8988T (cell line): ENCODE measurements around the gene USP2.

Experiments used
- DNase-seq: peaks from one replicate; pipeline ENCODE4 v3.0.0; 2011

The USP2 gene

DNA sequence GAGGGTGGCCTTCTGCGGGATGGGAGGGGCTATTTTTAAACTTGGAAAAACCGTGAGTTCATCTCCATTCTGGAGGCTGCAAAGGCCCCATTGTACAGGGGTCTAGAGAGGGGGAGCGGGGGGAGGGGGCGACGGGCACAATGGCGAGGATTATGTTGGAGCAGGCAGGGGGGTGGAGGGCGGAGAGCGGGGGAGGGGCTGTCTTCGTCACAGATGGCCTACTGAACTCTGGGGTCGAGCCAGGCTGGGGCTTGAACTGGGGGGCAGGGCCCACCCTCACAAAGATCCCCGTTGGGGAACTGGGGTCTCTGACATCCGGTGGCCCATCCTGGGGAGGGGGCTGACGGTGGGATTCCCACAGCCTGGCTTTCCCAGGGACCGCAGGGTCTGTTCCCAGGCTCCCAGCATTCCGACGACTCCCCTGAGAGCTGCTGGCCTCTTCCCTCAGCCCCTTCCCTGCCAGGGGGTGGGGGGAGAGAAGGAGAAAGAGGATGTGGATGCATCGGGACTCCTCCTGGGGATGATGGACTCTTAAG is 61.2 kb downstream of the USP2 start:
- DNase-seq = no peak

DNA sequence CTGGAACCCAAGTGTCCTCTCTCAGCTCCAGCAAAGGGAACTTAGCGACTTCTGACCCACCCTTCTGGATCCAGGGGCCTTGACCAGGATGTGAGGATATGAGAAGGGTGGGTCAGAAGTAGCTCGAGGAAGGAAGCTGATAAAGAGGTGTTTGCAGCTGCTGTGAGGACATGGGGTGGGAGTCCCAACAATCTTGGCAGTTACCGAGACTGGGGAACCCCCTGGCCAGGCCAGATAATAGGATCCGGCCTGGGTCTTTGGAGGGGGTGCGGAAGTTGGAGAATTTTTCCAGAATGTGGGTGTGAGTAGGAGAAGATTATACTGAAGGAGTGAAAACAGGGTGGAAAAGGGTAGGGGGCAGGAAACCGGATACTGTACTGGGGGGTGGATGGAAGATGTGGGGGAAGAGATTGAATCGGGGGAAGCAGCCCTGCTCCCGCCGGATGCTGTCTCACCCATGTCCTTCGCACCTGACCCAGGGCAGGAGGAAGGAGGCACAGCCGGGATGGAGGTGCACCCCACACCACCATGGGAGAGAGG is 61.7 kb downstream of the USP2 start:
- DNase-seq = no peak

DNA sequence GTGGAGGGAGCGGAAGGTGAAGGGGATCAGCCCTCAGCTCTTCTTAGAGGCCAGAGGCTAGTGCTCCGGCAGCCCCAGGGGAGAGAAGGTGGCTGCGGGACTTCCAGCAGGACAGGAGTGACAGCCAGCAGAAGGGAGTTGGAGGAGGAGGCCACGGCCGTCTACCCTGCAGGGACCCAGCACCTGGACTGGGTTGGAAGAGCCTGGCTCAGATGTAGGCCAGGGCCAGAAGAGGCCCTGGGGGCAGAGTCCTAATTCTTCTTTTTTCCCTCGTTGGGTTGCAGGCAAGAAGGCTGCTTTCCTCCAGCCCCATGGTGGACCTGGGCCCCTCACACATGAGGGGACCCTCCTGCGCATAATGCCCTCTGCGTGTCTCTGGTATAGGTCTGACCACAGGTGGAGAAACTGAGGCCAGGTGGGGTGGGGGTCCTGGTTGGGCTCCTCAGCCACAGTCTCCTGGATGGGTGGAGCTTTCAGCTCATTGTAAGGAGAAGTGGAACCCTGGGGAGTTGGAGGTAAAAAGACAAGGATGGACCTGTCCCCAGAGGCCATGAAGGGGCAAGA is 62.3 kb downstream of the USP2 start:
- no peak for DNase-seq

DNA sequence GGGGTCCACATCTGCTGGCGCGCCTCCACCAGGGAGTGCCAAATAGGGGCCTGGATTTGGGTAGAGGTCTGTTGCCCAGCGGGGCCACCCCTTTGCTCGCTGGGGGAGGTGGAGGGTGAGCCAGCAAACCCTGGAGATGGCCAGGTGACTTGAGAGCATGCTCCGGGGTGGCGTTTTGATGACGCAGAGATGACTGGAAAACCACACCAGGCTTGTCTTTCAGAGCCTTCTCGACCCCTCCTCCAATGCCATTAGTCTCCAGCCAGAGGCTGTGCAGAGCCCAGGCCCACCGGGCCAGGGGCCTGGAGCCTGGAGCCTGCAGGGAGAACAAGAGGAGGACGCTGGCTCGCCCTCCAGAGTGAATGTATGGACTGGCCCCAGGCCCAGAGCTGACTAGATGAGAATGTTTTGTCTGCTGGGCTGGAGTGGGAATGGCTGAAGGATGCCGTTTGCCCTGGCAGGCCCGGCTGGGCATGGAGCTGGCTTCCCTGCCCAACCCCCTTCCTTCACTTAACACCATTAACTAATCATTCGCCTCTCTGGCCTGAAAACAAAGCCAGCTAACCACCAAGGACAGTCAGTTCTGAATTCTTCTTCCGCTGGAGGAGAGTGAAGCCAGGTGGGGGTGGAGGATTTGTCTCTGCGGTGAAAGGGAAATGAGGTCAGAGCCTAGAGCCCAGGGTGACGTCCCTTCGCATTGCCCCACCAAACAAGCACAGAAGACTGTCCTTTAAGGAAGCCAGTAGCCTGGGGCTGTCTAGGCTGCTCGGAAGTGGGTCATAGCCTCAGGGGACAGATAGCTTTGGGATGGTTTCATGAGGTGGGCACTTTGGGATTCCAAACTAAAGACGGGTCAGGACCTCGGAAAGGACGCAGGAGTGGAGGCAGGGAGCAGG is 63.0 kb downstream of the USP2 start:
- DNase-seq = no peak

GRCh38 chr11:119317592-119318239 is 63.8 kb downstream of the USP2 start:
- no peak for DNase-seq

GRCh38 chr11:119316729-119317591 is 64.5 kb downstream of the USP2 start, which contains the start of gene MCAM:
TSS of gene MCAM (minus strand) at chr11:119317130. CDS start at chr11:119317101, 29 bp downstream.
- no peak for DNase-seq

DNA sequence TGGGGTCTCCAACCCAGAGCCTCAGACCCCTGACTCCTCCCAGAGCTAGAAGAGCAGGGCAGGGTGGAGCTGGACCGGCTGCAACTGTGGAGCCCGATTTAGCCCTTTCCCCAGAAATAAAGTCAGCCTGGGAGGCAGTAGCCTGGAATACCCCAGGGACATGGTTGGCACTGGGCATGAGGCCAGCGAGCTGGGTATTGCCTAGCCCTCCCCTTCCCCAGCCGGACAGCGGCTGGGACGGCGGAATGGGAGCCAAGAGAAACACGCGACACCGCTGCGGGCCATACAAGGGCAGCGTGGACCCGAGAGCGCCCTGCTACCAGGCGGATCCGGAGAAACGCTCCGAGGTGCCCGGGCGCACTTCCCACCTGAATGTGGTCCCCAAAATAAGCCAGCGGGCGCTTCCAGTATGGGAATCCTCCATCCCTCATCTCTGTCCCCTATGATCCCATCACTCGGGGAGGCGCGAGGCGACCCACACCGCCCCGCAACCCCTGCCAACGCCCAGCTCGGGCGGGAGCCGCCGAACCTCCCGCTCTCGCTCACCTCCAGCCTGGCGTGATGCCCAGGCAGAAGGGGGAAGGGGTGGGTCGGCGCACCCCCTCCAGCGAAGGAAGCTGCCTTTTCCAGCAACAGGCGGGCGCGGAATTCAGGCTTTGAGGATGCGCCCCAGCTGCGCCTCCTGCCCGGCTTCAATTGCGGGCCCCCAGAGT is 65.3 kb downstream of the USP2 start:
- DNase-seq = no peak

- peak; percentile 99 for DNase-seq
Measured at GRCh38 chr11:119315131-119316015, 66.1 kb downstream of the USP2 start.

- no peak for DNase-seq
Measured at GRCh38 chr11:119314726-119315125, 66.8 kb downstream of the USP2 start.

DNA sequence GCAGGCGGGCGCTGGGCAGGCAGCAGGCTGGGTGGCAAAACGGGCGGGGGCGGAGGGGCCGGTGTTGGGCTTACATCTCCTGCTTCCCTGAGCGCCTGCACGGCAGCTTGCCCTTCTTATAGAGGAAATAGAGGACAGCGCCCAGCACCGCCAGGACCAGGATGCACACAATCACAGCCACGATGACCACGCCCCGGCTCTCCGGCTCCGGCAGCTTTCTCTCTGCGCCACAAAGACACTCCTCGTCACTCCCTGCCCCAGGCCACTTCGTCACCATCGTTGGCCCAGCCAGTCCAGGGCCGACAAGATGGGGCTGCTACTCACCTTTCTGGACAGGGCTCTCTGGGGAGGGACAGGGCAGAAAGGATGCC is 70.8 kb downstream of the USP2 start:
- DNase-seq = no peak

DNA sequence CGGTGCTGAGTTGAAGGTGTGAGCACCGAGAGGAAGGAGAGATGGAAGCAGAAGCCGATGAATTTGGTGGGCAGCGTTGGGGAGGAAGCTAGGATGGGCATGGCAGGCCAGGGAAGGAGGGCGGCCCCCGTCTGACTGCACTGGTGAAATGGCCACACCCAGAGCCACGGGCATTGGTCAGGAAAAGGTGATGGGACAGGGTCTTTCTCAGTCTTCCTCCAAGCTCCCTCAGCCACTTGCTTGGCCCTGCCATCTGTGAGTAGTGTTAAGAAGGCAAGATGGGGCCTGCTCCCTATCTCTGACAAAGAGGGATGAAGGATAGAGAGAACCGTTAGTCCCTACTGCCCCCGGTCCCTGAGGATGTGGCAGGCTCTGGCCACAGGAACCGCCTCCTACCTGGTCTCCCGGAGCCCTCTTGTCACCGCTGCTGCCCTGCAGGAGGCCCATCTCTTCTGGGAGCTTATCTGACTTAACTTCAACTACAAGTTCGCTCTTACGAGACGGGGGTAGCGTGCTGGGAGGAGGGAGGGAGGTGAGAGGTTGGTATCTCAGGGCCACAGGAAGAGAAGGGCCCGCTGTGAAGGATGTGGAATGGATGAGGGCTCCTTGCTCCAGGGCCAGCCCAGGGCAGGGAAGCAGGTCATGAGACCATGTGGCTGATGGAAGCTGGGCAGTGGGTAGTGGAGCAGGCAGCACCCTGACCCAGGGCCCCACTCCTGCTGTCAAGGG is 71.4 kb downstream of the USP2 start:
- no peak for DNase-seq

DNA sequence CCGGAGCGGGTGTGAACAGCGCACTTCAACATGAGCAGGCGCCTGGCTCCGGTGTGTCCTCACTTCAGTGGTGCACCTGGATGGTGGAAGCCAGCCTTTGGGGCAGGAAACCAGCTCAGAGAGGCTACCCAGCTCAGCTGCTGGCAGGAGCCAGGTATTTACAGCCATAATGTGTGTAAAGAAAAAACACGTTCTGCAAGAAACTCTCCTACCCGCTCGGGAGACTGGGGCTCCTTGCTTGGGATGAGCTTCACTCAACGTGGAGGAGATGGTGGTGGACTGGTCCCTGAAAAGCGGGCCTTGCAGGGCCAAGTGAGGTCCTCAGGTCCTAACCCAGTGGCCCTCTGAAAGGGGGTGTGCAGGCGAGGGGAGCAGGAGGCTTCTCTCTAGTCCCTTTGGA is 72.1 kb downstream of the USP2 start:
- DNase-seq = no peak

- no peak for DNase-seq
Measured at GRCh38 chr11:119307974-119308373, 73.5 kb downstream of the USP2 start.

DNA sequence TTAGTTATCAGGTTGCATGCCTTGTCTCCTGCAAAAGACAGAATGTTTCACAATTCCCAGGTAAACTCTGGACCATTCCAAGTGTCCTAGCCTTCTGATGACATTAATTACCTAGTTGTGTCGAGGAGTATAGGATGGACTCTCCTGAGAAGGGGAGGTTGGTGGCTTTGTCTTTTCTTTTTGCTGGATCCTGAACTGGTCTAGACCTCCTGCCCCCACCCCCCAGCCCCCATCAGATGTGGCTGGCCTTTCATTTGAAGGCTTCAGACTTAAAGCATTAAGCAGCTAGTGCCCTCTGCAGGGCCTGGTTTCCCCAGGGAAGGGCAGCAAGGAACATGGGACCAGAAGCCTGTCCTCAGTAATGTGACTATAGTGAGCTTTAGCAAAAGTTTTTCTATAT is 74.3 kb downstream of the USP2 start:
- no peak for DNase-seq

DNA sequence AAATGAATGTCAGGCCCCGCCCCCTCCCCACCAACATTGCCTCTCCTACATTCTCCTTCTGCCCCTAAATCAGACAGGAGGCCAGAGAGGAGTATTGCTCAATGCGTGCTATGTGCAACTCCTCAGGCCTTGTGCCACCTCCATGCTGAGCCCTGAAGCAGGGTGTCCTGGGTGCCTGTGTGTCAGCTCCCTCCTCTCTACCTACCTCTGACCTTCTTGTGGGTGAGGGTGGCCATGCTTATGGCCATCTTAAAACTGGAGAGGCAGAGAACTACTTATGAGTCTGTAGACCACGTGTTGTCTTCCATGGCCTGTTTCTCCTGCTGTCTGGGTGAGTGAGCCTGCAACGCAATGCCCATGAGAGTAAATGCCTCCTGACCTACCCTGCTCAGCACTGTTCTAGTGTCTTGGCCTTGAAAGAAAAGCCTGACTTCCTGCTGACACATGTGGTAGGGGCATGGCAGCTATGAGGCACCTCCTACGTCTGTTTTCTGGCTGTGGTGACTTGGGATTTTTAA is 75.1 kb downstream of the USP2 start:
- no peak for DNase-seq

DNA sequence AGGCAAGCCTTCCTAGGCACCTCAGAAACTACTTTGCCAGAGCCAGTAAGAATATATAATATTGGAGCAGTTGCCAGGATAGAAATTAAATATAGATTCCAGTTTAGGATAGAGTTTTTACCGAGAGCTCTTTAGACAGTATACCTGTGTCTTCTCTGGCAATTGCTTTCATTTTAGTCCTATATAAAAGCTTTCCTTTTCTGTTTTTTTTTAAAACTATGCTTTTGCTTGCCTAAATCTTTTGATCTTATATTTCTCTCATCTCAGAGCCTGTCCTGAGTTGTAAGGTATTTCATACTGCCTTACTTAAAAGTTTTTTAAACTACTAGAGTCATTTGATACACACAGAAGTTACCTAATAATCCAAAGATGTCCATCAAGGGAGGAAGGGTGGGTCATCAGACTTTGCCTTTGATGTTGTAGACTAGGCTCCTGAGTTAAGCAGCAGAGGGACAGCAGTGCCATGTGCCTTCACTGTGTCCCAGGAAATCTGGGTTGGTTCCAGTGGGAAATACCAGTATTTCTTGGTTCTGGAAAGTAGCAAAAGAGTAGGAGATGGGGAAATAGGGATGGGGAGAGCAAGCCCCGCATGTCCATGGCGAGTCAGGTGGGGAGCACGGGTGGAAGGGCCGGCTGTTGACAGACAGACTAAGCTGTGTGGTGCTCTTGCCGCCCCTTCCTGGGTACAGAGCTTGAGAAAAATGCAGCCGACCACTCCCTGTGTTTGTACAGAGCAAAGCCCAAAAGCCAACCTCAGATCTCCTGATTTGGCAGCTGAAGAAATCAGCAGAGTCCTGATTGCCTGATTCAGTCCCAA is 75.7 kb downstream of the USP2 start:
- no peak for DNase-seq
